GM06990 (cell line): ENCODE results near the gene TNFRSF1A.
"Not testable (repeated sequence)": the region's sequence is repeated elsewhere in the genome, so short reads cannot be mapped to it uniquely, and the experiment has no call there.

Experiments used
- DNase-seq: peaks from one replicate; pipeline ENCODE4 v3.0.0-alpha.2; 2011; ENCODE audit not compliant: insufficient read length; ENCODE audit errors: extremely low read depth
- H3K27me3 ChIP-seq: replicated peaks from 2 replicates; pipeline ENCODE4 v1.6.0; 2011; ENCODE audit warnings: low read length; ENCODE audit not compliant: control insufficient read depth, insufficient read depth
- H3K36me3 ChIP-seq: 2 replicates; pipeline ENCODE4 v1.5.1; 2011; ENCODE audit warnings: low read length; ENCODE audit not compliant: control insufficient read depth, insufficient read depth
- H3K4me3 ChIP-seq: replicated peaks from 2 replicates; pipeline ENCODE4 v1.5.1; 2011; ENCODE audit warnings: low read depth, mild to moderate bottlenecking, control low read depth, low read length
- CTCF ChIP-seq: IDR thresholded peaks from 2 replicates; pipeline ENCODE4 v1.5.1; 2011; ENCODE audit warnings: low read length, control low read depth, mild to moderate bottlenecking, inconsistent platforms; ENCODE audit not compliant: insufficient read depth, poor library complexity, severe bottlenecking

TNFRSF1A gene

GRCh38 chr12:6294156-6295093 lies 47.5 kb downstream of the TNFRSF1A start:
- Histone ChIP-seq H3K36me3 (no peaks in the 10 kb centered on the region), H3K27me3 (no peaks in the 10 kb centered on the region), H3K4me3 (no peak overlapping the region)
- no peak for TF ChIP-seq CTCF
- no peak for DNase-seq

GRCh38 chr12:6292606-6293005 lies 49.3 kb downstream of the TNFRSF1A start:
- H3K4me3 ChIP-seq = no peak overlapping the region
- DNase-seq = no peak

GRCh38 chr12:6289906-6290305 lies 52.0 kb downstream of the TNFRSF1A start:
- H3K4me3 ChIP-seq, DNase-seq, H3K36me3 ChIP-seq, H3K27me3 ChIP-seq: not testable (repeated sequence)

More at GRCh38 chr12:6292606-6293005, 49.3 kb downstream of the TNFRSF1A start:
- no peak for TF ChIP-seq CTCF
- no peaks in the 10 kb centered on the region for H3K27me3 ChIP-seq
- no peaks in the 10 kb centered on the region for H3K36me3 ChIP-seq

GRCh38 chr12:6289081-6289480 lies 52.8 kb downstream of the TNFRSF1A start:
- not testable (repeated sequence) for DNase-seq, H3K27me3 ChIP-seq, H3K36me3 ChIP-seq, H3K4me3 ChIP-seq

GRCh38 chr12:6288235-6288634 lies 53.6 kb downstream of the TNFRSF1A start:
- no peak for DNase-seq
- no peak for TF ChIP-seq CTCF
- Histone ChIP-seq H3K36me3 (no peaks in the 10 kb centered on the region), H3K4me3 (no peak overlapping the region), H3K27me3 (no peaks in the 10 kb centered on the region; the same call in 1 of the 2 replicates)

DNA sequence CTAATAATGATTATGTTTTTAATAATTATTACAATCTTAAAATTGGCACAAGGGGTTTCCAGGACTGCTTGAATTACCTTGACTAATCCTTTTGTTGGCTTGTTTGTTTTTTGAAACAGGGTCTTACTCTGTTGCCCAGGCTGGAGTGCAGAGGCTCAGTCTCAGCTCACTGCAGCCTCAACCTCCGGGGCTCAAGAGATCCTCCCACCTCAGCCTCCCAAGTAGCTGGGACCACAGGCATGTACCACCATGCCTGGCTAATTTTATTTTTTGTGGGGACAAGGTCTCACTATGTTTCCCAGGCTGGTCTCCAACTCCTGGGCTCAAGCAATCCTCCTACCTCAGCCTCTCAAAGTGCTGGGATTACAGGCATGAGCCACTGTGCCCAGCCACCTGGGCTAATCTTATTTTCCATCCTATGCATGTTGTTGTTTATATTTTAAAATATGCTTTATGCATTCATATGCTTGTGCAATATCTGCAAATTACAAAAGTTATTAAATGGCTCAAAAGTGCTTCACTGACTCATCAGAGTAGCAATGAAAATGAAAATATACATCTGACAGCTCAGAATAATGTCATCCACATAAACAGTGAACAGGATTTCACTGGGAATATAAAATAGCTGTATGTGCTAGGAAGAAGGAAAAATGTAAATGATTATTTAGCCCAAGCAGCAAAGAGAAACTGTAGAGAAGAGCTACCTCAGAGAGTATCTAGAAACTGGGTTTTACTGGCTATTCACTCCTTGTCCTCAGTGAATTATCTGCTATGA lies 56.2 kb downstream of the TNFRSF1A start:
- Histone ChIP-seq H3K36me3 (no peaks in the 10 kb centered on the region), H3K27me3 (no peaks in the 10 kb centered on the region; the same call in 1 of the 2 replicates)
- DNase-seq = no peak

More for the DNA sequence above, 56.2 kb downstream of the TNFRSF1A start:
- no peak overlapping the region for H3K4me3 ChIP-seq
- no peak for TF ChIP-seq CTCF
